BE2C (cell line): ENCODE measurements around the gene KCNMB1. TPM values are rescaled to one million over a fixed set of nuclear protein-coding genes. Genes with fewer than 3 reads are reported as not detected.
A peak's percentile ranks its signal among the peaks of the same experiment; 100 is the strongest.

ENCODE experiments used
- DNase-seq: peaks from one replicate; pipeline ENCODE4 v3.0.0-alpha.2; 2020
- H3K27me3 ChIP-seq: fragments of 250-450 bp; sonication (Bioruptor Pico); 2 replicates; pipeline ENCODE4 v1.5.1; 2020; ENCODE audit warnings: mild to moderate bottlenecking
- H3K36me3 ChIP-seq: fragments of 250-450 bp; sonication (Bioruptor Pico); 2 replicates; pipeline ENCODE4 v1.5.1; 2020; ENCODE audit warnings: mild to moderate bottlenecking
- H3K4me1 ChIP-seq: fragments of 250-450 bp; sonication (Bioruptor Pico); 2 replicates; pipeline ENCODE4 v1.5.1; 2020
- H3K4me3 ChIP-seq: 2 replicates; pipeline ENCODE4 v1.5.1; 2011; ENCODE audit warnings: low read depth, low read length
- H3K9me3 ChIP-seq: fragments of 250-450 bp; sonication (Bioruptor Pico); 2 replicates; pipeline ENCODE4 v1.5.1; 2020
- polyA plus RNA-seq: library from polyadenylated mRNA; unstranded; fragments of >200 nt; gene quantifications from one replicate; pipeline ENCODE4 v1.2.1, GENCODE V29; 2012; ENCODE audit warnings: low read depth, missing spikeins; ENCODE audit not compliant: insufficient read length, insufficient read depth
- TF ChIP-seq, protein P1 (sequence below): IDR thresholded peaks from 2 replicates; pipeline ENCODE4 v1.5.1; 2012; ENCODE audit warnings: mild to moderate bottlenecking, low read depth, low read length

Gene KCNMB1, protein sequence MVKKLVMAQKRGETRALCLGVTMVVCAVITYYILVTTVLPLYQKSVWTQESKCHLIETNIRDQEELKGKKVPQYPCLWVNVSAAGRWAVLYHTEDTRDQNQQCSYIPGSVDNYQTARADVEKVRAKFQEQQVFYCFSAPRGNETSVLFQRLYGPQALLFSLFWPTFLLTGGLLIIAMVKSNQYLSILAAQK
- polyA plus RNA-seq: not detected

DNA sequence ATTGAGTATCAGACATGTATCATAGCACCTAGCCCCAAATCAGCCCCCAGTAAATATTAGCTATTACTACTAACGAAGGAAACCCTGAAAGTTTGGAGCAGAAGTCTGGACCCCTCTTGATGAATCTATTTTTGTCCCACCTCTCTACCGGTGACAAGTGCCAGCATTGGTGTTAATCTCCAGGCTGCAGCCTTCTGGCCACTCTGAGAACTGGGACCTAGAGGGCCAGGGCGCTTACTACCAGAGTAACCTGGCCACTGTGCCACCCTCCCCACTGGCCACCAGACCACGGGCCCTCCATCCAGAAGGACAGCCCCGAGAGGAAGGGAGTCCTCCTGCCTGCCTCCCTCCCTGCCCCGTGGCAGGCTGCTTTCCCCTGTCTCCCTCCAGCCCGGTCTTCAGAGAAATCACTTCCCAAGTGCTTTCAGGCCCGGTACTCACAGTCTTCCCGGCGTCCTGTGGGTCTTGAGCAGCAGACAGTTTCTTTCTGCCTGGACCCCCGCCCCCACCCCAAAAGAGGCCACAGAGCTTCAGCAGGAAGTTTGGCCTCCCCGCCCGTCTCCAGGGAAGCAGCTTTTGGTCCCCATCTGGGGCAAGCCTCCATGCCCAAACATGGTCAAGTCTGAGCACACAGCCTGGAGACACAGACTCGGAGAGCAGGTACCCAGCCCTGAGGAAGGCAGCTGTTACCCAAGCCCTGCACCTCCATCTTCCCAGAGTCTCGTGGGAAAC, at the start of gene KCNMB1:
TSS of gene KCNMB1 (minus strand) at position 550 of the 732 bp plus-strand sequence. CDS start 3,920 bp downstream, outside the sequence.
- no peak for DNase-seq
- Histone ChIP-seq H3K4me1 (no peaks in the 10 kb centered on the region), H3K4me3 (no peak within 1 kb of the TSS), H3K27me3 (peaks cover 8% of the 10 kb centered on the region), H3K36me3 (no peaks in the 10 kb centered on the region), H3K9me3 (no peaks in the 10 kb centered on the region)
- TF ChIP-seq, protein P1, sequence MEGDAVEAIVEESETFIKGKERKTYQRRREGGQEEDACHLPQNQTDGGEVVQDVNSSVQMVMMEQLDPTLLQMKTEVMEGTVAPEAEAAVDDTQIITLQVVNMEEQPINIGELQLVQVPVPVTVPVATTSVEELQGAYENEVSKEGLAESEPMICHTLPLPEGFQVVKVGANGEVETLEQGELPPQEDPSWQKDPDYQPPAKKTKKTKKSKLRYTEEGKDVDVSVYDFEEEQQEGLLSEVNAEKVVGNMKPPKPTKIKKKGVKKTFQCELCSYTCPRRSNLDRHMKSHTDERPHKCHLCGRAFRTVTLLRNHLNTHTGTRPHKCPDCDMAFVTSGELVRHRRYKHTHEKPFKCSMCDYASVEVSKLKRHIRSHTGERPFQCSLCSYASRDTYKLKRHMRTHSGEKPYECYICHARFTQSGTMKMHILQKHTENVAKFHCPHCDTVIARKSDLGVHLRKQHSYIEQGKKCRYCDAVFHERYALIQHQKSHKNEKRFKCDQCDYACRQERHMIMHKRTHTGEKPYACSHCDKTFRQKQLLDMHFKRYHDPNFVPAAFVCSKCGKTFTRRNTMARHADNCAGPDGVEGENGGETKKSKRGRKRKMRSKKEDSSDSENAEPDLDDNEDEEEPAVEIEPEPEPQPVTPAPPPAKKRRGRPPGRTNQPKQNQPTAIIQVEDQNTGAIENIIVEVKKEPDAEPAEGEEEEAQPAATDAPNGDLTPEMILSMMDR: no peak

DNA sequence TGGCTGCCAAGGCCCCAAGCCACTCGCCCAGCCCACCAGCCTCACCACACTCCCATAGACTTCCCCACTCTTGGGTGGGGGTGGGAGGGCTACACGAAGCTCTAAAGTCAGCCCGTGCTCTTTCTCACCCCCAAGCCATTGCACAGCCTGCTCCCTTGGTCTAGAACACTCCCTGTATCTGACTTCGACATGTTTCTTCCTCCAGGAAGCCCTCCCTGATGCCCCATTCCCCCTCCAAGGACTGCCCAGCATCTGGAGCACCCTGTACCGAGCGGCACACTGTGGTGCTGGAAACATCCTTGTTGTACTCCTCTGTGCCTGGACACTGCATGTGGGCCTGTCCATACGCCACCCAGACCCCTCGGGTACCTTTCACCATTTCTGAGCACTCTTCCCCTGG, 49.4 kb upstream of the KCNMB1 start:
- Histone ChIP-seq H3K9me3 (no peaks in the 10 kb centered on the region), H3K36me3 (no peaks in the 10 kb centered on the region), H3K27me3 (no peaks in the 10 kb centered on the region), H3K4me3 (no peak overlapping the region), H3K4me1 (no peaks in the 10 kb centered on the region)
- DNase-seq: no peak
- TF ChIP-seq, protein P1: no peak

DNA sequence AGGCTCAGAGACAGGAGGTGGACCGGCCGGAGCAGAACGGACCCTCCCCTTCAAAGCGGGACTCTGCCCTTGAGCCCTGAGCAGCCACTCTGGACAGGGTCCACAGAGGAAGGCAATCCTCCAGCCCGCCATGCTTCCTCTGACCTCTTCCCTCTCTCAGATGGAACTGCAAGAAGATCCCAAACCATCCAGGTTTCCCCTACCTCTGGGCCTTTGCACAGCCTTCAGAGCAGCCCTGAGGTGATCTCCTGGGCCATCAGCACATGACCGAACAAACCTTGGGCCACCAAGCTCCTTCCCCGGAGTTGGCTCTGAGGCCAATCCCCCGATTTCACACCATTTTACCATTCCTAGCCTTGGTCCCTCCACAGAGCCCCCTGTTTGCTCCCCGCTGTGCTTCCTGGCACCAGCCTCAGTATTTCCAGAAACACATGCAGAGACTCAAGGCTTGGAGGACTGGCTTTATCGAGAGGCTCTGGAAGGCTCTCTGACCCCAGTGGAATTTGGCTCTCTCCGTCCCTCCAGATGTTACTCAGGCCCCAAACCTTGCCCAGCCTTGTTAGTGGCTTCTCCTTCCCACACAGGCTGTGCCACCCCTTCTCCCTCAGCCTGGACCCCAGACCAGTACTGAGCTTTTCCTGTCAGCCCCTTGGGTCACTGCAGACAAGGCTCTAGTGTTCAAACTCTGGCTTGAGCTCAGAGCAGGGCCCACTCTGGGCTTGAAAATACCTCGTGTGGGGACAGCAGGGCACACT, 48.6 kb upstream of the KCNMB1 start:
- DNase-seq: no peak
- Histone ChIP-seq H3K9me3 (no peaks in the 10 kb centered on the region), H3K4me3 (no peak overlapping the region), H3K4me1 (no peaks in the 10 kb centered on the region), H3K27me3 (no peaks in the 10 kb centered on the region), H3K36me3 (no peaks in the 10 kb centered on the region)
- TF ChIP-seq, protein P1: no peak

DNA sequence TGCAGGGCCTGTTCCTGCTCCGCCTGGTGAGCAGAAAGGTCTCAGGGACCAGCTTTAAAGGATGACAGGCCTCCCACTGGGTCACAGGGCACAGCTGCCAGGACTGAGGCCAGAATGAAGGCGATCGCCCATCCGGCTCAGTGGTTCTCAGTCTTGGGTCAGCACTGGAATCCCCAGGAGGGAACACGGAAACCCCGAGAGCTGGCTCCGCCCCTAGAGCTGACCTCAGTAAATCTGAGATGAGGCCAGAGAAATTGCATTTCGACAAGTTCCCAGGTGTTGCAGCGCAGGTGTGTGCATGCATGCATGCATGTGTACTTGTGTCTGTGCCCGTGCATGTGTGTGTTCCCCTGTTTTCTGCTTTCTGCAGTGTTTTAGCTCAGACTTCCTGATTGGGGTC, 47.2 kb upstream of the KCNMB1 start:
- no peaks in the 10 kb centered on the region for H3K27me3 ChIP-seq
- DNase-seq: no peak
- no peaks in the 10 kb centered on the region for H3K9me3 ChIP-seq
- no peak overlapping the region for H3K4me3 ChIP-seq
- TF ChIP-seq, protein P1: no peak
- no peaks in the 10 kb centered on the region for H3K4me1 ChIP-seq
- no peaks in the 10 kb centered on the region for H3K36me3 ChIP-seq

DNA sequence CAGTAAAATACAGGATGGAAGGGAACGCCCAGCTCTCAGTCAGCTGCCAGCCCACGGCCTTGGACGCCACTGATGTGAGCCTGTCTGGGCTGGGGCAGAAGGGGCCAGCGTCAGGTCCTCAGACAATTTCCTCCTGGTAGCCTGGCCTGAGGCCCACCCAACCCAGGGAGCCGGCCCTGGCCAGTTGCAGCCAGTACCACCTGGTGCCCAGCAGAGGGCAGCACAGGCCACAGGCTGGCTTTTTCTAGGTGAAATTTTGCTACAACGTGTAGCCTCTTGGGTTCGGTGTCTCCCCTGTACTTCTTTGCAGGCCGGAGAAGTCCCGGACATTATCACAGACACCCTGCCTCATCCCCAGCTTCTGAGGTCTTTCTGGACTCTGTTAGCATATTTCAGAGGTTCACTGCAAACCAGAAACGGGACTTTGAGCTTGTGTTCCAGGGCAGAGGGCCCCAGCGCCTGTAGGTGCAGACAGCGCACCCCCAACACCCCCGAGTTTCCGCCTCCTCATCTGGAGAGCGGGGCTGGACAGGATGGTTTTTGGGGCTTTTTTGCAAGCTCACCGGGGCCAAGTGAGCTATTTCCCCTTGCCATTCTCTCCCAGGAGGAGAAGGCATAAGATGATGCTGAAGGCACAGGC, 45.9 kb upstream of the KCNMB1 start:
- H3K27me3 ChIP-seq: no peaks in the 10 kb centered on the region
- no peaks in the 10 kb centered on the region for H3K9me3 ChIP-seq
- peak; percentile 58 for DNase-seq
- TF ChIP-seq, protein P1: peak; percentile 97
- no peak overlapping the region for H3K4me3 ChIP-seq
- no peaks in the 10 kb centered on the region for H3K4me1 ChIP-seq
- no peaks in the 10 kb centered on the region for H3K36me3 ChIP-seq
